CD4-positive, alpha-beta T cell treated with Interleukin-6 for 4 hours (primary cell): Measurements from ENCODE around the gene PUS10.
"Not testable (repeated sequence)": the region's sequence is repeated elsewhere in the genome, so short reads cannot be mapped to it uniquely, and the experiment has no call there.

ENCODE experiments used
- DNase-seq: peaks from one replicate; pipeline ENCODE4 v3.0.0-alpha.2; 2020; ENCODE audit warnings: mixed read lengths

PUS10 gene

DNA sequence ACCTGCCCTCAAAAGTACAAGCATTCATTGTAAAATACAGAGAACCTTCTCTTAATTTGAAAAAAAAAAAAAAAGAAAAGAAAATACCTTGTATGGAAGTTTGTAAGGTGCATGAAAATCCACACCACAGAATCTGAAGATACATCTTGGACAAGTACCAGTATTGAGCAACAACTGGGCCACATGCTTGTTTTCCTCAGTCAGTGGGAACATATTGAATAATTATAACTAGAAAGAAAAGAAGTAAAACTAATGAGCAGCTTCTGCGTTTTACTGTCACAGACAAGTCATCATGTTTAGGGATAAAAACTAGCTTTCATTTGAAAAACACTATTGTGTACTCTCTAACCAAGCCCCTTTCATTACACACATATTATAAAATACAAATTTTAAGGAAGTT is 6.4 kb downstream of the PUS10 start:
- DNase-seq: no peak

DNA sequence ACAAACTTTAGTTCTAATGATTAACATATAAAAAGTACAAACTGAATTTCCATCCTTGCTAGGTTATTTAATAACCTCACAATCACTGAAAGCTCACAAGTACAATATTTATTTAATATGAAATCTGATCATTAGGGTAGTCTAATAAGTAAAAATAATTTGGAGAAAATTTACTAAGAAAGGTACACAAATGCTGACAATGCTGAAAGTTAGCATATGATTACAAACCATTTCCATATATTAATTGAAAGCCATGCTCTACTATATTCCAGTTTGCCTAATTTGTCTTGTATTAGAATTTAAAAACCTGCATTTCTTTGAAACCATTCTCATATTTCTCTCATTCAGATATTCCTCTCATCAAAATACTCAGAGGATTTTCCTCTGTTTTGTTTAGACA is 8.7 kb downstream of the PUS10 start:
- no peak for DNase-seq

DNA sequence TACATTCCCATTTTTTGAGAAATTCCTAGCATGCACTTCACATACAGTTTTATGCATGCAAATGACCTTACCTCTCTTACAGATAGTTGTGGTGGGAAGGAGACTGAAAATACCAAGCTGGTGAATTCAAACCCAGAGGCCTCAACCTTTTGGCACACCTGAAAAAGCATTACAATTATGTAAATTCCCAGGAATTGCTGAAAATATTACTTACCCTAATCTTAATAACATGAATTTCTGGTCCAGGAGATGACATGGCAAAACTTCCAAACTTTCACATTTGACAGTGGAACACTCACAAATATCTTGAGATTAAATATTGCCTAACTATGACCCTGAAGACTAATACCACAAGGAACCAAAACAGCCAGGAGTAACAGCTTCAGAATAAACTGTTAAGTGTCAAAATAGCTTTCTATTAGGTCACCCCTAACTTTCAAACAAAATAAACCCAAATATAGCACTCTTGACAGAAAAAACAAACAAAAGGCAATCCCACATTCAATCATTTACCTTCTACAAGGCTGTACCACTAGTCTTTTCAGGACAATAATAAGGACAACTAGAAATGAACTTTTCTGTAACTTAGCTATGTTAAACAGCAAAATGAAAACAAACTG is 11.5 kb downstream of the PUS10 start:
- DNase-seq: no peak

DNA sequence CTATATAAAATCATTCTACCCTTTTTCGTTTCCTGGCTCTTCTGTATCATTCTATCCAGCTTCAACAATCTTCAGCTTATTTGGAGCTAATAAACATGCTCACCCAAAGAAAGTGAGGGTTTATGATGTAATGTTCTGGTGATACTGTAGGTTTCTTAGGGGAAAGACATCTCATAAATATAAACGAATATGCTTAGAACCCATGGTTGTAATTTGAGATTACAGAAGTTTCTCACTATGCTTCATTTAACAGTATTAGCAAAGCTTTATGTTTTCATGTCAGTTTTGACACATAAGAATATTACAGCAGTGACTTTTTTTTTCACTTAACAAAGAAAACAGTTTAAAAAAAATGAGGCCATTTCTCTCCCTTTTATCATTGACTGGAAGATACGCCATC is 12.3 kb downstream of the PUS10 start:
- no peak for DNase-seq

DNA sequence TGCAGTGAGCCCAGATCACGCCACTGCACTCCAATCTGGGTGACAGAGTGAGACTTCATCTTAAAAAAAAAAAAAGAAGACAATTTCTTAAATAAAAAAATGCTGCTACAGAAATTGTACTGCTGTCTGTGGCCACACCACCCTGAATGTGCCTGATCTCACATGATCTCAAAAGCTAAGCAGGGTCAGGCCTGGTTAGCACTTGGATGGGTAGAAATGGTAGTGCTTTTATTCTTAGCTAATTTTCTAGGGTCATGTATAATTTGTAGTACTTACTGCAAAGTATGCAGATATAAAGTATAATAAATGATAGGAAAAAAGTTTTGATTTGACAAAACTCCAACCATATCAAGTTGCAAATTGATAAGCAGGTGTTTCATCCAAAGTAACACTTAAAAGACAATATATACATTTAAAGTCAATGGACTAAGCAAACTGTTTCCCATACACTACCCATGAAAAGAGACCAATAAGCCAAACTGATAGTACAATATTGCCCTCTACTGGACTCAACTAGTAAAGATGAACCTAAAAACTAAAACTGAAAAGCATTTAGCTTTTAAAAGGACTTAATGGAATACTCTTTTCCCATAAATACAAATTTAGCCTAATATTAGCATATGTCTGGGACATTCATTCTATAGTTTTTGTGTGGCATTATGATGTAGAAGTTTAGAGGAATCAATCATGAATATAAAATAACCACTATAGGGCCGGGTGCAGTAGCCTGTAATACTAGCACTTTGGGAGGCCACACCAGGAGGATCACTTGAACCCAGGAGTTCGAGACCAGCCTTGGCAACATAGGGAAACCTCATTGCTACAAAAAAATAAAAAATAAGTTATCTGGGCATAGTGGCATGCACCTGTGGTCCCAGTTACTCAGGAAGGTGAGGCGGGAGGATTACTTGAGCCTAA is 19.2 kb downstream of the PUS10 start:
- DNase-seq: no peak

DNA sequence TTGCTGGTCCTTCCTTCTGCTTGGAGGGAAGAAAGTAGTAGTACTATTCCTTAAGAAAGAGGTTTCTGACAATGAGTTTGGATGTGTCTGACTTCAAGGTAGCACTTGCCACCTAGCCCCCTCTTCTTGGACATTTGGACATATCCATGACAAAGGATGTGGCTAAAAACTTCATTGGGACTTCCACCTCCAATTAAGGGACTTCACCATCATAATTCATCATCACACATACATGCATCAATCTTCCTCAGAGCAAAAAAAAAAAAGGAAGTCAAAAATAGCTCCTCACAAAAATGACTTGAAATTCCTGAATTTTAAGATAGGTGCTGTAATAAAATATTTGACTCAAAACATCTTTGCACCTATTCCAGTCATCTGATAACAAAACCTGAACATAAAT is 23.9 kb downstream of the PUS10 start:
- DNase-seq: no peak

DNA sequence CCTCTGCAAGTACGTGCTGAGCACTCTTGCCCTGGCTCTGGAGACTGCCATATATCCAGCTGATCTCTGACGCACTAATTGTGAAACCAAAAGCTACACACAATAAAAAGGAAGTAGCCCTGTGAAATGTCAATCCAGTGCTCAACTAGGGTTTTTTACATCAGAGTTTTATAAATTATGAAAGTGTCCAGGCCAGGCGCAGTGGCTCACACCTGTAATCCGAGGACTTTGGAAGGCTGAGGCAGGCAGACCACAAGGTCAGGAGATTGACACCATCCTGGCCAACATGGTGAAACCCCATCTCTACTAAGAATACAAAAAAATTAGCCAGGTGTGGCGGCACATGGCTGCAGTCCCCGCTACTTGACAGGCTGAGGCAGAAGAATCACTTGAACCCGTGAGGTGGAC is 25.1 kb downstream of the PUS10 start:
- DNase-seq: no peak

DNA sequence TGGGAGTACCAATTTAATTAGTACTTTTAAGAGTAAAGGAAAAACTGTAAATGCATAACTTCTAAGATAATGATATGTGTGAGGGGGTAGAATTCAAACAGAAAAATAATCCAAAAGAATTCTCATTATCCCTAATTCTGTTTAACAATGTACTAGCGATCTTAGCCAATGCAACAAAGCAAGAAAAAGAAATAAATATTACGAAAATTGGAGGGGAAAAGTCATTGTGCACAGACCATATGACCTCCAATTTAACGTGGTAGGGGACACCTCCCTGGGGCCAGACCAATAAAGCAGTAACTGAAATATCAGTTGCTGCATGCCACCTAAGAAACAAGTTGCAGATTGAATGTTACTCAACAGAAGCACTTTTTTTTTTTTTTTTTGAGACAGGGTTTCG is 26.4 kb downstream of the PUS10 start:
- no peak for DNase-seq

DNA sequence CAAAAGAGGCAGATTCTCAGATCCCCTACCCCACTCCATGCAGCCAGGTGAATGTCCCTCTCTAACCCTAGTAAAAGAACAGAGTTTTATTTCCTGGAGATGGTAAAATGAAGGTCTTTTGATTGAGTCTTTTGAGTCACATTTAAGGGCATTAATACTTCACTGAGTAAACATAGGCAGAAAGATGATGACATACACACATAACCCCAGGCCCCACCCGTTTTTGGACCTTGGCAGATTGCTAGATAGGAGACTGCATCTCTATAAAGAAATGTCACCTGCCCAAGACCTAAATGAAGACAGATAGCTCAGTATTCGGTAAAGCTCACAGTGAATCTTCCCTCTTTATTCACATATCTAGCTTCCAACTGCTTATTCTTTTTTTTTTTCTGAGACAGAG is 28.8 kb downstream of the PUS10 start:
- no peak for DNase-seq

DNA sequence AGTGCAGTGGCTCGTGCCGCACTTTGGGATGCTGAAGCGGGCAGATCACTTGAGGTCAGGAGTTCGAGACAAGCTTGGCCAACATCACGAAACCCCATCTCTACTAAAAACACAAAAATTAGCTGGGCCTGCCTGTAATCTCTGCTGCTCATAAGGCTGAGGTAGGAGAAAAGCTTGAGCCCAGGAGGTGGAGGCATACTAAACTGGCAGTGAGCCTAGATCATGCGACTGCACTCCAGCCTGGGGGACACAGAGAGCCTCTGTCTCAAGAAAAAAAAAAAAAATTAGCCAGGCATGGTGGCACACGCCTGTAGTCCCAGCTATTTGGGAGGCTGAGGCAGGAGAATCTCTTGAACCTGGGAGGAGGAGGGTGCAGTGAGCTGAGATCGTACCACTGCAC is 30.4 kb downstream of the PUS10 start:
- not testable (repeated sequence) for DNase-seq

DNA sequence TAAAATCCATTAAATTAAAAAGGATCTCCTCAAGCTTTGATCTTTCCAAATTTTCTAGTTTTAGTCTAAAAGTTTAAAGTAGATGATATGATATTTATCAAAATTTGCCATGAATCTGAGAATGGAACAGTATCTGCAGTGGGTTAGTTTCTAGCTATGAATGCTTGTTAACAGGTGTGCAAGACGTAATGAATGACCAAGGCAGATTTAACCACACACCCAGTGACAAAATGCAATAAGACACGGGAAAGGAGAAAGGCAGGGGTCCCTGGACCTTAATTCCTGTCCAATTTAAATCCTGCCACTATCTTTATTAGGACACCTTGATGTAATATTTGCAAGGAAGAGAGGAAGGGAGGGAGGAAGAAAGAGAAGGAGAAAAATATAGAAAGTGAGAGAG is 31.0 kb downstream of the PUS10 start:
- DNase-seq: no peak

DNA sequence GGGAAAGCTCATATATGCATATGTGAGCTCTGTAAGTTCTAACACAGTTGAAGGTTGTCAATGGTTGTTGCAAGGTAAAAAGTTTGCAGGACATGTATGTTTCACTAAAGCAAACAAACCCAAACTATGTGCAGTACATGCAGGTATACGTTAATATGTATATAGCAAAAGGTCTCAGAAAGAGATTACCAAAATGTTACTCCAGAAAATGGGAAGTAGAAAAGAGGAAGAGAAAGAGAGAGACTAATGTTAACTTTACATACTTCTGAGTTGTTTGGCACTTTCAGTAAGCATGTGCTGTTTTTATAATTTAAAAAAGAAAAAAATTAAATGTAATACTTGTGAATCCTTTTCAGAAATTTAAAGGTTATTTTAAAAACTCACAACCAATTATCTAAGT is 33.3 kb downstream of the PUS10 start:
- no peak for DNase-seq

DNA sequence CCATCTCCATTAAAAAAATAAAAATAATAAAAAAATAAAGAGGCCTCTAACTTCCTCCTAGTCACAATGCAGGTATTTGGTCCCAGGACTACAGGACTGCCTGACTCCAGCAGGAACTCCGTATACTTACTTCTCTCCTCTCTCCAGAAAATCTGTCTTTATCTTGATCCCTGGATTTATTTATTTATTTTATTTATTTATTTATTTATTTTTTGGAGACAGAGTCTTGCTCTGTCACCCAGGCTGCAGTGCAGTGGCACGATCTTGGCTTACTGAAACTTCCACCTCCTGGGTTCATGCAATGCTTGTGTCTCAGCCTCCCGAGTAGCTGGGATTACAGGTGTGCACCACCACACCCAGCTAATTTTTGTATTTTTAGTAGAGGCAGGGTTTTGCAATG is 36.0 kb downstream of the PUS10 start:
- DNase-seq: not testable (repeated sequence)

DNA sequence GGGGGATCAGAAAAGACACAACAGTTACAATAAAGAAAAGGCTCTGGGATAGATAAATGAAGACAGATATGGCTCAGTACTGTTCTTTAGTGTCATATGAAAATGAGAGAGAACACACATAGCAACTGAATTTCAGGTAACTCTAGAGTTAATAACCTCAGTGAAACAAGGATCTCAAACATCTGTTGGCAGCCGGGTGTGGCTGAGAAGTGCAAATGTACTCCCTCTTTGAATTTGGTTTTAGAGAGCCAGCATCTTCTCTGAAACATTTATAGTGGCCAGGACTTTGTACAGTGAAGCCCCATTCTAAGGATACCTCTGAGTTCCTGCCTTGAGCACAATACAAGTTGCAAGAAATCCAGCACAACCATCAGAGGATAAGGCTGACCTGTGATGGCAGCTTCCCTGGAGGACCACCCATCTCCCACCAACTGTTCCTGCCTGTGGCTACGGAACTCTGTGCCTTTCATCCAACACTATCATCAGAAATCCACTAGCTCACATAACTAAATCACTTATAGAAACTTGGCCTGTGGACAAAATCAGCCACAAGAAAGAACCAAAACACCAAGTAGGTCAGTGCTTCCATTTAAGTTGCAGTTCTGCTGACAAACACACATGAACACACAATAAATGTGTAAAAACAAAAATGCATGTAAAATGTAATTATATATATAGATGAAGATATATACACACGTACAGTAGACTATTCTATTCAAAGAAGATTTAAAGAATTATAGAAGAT is 37.8 kb downstream of the PUS10 start:
- no peak for DNase-seq

DNA sequence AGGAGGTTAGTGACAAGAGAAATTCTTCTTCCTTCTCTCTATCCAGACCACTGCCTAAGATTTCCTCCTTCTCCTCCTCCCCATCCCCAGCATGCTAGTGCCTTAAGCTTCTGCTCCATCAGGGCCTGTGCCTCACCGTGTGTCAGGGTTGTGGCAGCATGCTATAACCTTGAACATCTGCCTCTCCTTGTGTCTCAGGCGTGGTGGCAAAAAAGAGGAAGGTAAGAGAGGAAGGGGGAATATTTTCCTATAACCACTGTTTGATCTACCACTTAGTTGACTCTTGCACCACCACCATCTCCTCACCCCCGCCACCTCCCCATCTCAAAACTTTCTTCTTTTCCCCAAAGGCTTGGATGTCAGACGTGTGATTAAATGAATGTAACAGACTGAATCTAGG is 38.8 kb downstream of the PUS10 start:
- DNase-seq: no peak

DNA sequence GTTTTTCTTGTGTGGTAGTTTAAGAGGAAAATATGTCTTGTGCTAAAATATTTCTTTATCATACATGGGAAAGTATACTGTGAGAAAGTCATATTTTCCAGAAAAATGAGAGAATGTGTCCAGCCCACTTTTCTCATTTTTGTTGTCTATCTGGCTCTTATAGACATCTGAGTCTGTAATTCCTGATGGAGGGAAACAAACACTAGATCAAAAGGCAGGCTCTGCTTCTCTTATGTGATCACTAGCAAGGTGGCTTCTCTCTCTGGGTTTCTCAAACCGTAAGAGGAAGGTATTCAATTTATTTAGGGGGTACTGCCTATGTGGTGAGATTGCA is 40.5 kb downstream of the PUS10 start:
- no peak for DNase-seq

DNA sequence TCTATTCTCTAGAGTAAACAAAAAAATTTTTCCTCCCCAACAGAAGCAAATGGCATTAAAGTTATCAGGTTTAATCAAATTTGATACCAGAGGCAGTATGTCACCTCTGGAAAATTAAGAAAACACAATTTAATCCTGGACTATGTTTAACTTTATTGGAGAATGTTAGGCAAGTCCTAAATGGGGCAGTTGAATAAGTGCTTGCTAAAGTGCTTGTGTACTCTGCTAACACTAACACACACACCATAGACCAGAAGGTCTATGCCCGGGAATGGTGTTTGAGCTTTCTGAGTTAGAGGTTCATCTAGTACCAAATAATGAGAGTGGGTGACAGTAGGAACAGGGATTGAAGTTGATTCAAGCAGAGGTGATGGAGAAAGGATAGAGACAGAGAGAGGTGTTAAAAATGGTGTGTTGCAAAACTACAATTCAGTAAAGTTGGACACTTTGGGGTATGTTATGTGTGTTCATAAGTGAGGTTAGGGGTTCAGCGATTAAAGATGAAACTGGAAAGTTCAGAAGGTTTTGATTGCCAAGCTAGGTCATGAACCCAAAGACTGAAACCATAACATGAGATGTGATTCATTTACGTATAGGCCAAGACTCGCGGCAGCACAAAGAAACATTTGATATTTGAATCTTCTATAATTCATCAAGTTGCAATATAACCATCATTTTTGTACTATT is 41.0 kb downstream of the PUS10 start:
- DNase-seq: no peak

DNA sequence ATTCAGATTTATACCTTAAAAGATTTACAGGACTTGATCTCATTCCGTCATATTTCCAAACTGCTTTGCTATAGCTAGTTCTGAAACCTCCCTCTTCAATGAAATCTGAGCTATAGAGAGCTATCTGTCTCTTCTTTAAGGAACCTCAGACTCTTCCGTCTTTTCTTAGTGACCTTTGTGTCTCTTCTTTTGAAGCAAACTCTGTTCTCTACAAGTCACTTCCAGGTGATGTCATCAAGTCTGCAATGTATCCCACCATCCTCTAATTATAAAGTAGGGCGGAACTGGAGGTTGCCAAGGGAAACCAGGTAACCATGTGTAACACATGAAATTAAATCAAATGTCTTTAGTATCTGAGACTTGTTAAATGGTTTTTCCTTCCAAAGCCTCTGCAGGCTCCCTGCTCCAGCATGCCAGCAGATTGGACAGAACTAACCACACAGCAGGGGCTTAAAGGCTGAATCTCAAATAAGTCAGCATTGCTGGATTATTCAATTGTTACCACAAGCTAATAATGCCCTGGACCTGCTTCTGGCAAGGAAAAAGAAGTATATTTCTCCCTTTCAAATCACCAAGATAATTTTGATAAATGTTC is 41.7 kb downstream of the PUS10 start:
- DNase-seq: no peak

DNA sequence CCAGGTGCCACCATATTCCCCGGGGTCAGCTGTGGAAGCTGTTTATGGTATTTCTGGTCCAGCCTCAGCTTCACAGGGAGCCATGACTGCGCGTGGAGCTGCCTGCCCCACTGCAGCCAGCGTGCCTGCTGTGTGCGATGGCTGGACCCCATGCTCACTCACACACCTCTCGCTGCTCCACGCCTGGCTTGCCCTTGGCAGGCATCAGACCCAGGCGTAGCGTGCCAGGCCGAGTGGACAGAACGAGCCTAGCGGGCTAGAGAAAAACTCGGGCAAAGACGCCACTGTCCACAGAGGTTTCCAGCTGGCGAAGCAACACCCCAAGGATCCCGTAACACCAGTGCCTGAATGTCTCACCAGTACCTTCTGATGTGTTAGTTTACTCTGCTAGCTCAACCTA is 43.4 kb downstream of the PUS10 start:
- no peak for DNase-seq

DNA sequence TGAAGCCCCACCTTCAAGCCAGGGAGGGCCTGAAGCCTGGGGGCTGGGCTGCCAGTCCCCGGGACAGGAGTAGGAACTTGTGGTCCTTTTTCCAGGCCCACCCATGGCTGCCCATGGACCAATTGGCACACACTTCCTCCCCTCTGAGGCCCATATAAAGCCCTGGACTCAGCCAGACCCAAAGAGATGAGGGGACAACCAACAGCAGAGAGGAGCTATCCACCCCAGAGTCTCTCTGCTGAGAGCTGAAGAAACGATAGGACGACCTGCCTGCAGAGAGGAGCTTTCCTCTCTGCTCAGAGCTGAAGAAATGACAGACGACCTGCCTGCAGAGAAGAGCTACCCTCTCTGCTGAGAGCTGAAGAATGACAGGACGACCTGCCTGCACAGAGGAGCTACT is 44.4 kb downstream of the PUS10 start:
- DNase-seq: no peak

DNA sequence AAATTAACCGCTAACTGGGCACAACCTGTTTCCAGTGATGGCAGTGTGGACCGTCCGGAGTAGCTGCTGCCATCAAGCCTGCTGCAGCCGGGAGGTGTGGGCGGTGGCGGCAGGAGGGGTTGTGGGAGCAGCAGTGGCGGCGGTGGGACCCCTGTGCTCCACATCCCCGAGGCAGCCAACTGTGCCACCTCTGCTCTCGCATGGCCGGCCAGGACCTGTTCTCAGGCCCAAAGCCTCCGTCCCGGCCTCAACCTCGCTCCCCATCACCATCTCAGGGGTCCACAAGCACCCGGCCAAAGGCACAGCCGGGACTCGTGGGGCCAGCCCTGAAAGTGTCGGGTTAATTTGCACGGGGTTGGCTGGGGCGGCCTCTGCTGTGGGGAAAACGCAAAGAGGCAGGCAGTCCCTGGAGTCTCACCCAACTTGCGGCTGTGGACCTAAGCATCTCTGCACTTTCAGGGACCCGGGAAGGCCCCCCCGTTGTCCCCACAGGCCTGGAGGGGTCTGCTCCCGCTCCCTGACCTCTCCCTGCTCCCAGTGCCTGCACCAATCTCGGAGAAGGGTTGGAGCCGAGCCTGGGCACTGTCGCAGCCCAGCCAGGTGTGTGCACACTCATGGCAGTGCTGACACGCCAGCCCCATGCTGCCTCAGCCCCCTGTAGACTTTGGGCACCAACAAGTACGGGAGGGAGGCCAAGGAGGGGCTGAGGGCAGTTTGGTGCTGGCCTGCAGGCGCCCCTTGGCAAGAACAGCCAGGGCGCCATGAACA is 45.0 kb downstream of the PUS10 start:
- no peak for DNase-seq
